ENCODE measurements around the gene ABCC5.

The ABCC5 gene

DNA sequence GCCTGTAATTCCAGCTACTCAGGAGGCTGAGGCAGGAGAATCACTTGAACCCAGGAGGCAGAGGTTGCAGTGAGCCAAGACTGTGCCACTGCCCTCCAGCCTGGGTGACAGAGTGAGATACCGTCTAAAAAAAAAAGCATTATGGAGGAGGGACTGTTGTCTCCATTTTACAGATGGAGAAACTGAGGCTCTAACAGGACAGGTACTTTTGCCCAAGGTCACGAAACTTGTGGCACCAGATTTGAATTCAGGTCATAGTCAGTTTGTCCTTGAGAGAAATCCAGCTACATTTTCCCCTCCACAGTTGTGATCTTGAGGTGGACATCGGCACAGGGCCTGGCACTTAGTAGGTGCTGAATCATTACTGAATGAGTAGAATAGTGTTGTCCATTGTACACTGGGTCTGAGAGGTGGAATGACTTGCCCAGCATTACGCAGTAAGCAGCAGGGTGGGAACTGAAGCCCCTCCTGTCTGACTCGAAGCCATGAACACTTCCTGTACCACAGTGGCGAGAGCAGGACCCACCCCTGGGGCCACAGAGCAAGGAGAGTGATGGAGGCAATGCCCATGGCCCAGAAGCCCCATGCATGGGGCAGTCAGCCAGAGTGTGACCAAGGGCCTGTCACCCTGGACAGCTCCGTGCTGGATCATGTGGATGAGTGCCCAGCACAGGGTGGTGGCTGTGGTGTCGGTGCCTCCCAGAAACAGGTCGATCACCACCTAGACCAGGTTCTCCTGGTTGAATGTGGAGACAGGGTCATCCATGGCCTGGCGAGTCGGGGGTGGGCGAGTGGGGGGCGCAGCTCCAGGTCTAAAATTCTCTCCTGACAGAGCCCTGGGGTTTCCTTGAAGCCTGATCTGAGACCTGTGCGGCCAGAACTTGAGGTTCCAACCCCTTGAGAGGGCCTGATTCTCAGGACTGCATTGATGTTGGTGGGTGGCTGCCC is 112.6 kb downstream of the ABCC5 start:
- Histone ChIP-seq H3K4me2 (ENCODE audit: insufficient read depth, low read length) (no peak overlapping the region), H3K9me3 (ENCODE audit: insufficient read depth, low read length, severe bottlenecking) (no peaks in the 10 kb centered on the region), H3K36me3 (ENCODE audit: insufficient read depth, low read length) (no peaks in the 10 kb centered on the region), H3K4me3 (ENCODE audit: low read depth in 1 of 2, low read length in 2 of 2) (no peak overlapping the region), H3K79me2 (ENCODE audit: insufficient read depth, low read length) (no peaks in the 10 kb centered on the region), H2AFZ (ENCODE audit: low read depth, low read length) (no peak overlapping the region), H3K4me1 (ENCODE audit: insufficient read depth, low read length) (no peaks in the 10 kb centered on the region), H3K27me3 (ENCODE audit: insufficient read depth, low read length, poor library complexity) (no peaks in the 10 kb centered on the region), H3K9ac (ENCODE audit: low read depth, low read length) (no peak overlapping the region), H3K27ac (ENCODE audit: low read length) (no peak overlapping the region), H4K20me1 (ENCODE audit: insufficient read depth, low read length) (no peaks in the 10 kb centered on the region)
- no peak for TF ChIP-seq CTCF (IDR thresholded peaks at IDR 0.05; ENCODE audit: borderline replicate concordance, extremely low read depth, low read length, poor library complexity, severe bottlenecking)
- TF ChIP-seq EZH2 (IDR thresholded peaks at IDR 0.05; ENCODE audit: borderline replicate concordance, low read depth, low read length, severe bottlenecking) = no peak
- DNase-seq (no peak), ATAC-seq (ENCODE audit: insufficient read depth, low read depth) (no peak)

GRCh38 chr3:183898028-183898431 is 119.7 kb downstream of the ABCC5 start:
- Histone ChIP-seq H3K4me2 (ENCODE audit: insufficient read depth, low read length) (no peak overlapping the region), H4K20me1 (ENCODE audit: insufficient read depth, low read length) (no peaks in the 10 kb centered on the region), H3K27me3 (ENCODE audit: insufficient read depth, low read length, poor library complexity) (peaks cover 5% of the 10 kb centered on the region), H3K9me3 (ENCODE audit: insufficient read depth, low read length, severe bottlenecking) (no peaks in the 10 kb centered on the region), H3K9ac (ENCODE audit: low read depth, low read length) (no peak overlapping the region), H3K4me3 (ENCODE audit: low read depth in 1 of 2, low read length in 2 of 2) (no peak overlapping the region), H3K27ac (ENCODE audit: low read length) (no peak overlapping the region), H3K79me2 (ENCODE audit: insufficient read depth, low read length) (no peaks in the 10 kb centered on the region), H3K36me3 (ENCODE audit: insufficient read depth, low read length) (no peaks in the 10 kb centered on the region), H2AFZ (ENCODE audit: low read depth, low read length) (no peak overlapping the region), H3K4me1 (ENCODE audit: insufficient read depth, low read length) (peaks cover 5% of the 10 kb centered on the region)
- DNase-seq (no peak), ATAC-seq (ENCODE audit: insufficient read depth, low read depth) (no peak)
- TF ChIP-seq EZH2 (IDR thresholded peaks at IDR 0.05; ENCODE audit: borderline replicate concordance, low read depth, low read length, severe bottlenecking) (no peak), CTCF (IDR thresholded peaks at IDR 0.05; ENCODE audit: borderline replicate concordance, extremely low read depth, low read length, poor library complexity, severe bottlenecking) (peak; percentile 19)

DNA sequence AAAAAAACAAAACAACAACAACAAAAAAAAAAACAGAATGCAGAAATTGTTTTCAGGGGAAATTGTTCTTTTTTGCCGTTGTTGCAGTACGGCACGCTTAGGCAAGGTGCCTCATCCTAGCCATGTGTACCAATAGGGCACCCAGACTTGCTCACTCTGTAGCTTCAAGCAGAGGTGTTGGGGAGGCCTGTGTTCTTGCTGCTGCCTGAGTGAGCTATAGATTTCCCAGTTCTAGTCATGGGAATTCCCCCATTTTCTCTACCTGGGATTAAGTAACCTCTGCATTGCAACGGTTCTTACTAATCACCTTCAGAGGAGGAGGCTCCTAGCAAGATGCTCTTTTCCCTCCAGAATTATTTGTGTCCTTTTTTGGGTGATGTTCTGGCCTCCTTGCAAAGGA is 120.1 kb downstream of the ABCC5 start:
- Histone ChIP-seq H3K36me3 (ENCODE audit: insufficient read depth, low read length) (no peaks in the 10 kb centered on the region), H3K4me2 (ENCODE audit: insufficient read depth, low read length) (no peak overlapping the region)

More for the DNA sequence above, 120.1 kb downstream of the ABCC5 start:
- Histone ChIP-seq H3K9me3 (ENCODE audit: insufficient read depth, low read length, severe bottlenecking) (no peaks in the 10 kb centered on the region), H3K9ac (ENCODE audit: low read depth, low read length) (no peak overlapping the region), H3K4me3 (ENCODE audit: low read depth in 1 of 2, low read length in 2 of 2) (no peak overlapping the region), H3K27me3 (ENCODE audit: insufficient read depth, low read length, poor library complexity) (peaks cover 5% of the 10 kb centered on the region), H4K20me1 (ENCODE audit: insufficient read depth, low read length) (no peaks in the 10 kb centered on the region), H2AFZ (ENCODE audit: low read depth, low read length) (no peak overlapping the region), H3K27ac (ENCODE audit: low read length) (no peak overlapping the region), H3K79me2 (ENCODE audit: insufficient read depth, low read length) (no peaks in the 10 kb centered on the region), H3K4me1 (ENCODE audit: insufficient read depth, low read length) (peaks cover 5% of the 10 kb centered on the region)
- DNase-seq = no peak
- TF ChIP-seq EZH2 (IDR thresholded peaks at IDR 0.05; ENCODE audit: borderline replicate concordance, low read depth, low read length, severe bottlenecking) (no peak), CTCF (IDR thresholded peaks at IDR 0.05; ENCODE audit: borderline replicate concordance, extremely low read depth, low read length, poor library complexity, severe bottlenecking) (no peak)
- no peak for ATAC-seq (ENCODE audit: insufficient read depth, low read depth)

Measured in DND-41 (cell line).